Liver (tissue), 9 donors: ENCODE results near the gene RBMS3. TPM values are rescaled to one million over a fixed set of nuclear protein-coding genes. Genes with fewer than 3 reads are reported as not detected.

Experiments
- DNase-seq: peaks from one replicate; pipeline ENCODE4 v3.0.0-alpha.2; 2017; ENCODE audit warnings: low spot score
- H3K27ac ChIP-seq, 2 donors: one replicate each; pipeline ENCODE4 v1.7.0; 2013; ENCODE audit warnings: inconsistent platforms in 2 of 2, low read length in 2 of 2, control low read depth in 1 of 2, low read depth in 1 of 2, mild to moderate bottlenecking in 1 of 2
- H3K27me3 ChIP-seq, 4 donors: one replicate each; pipeline versions ENCODE4 v1.6.1 to v1.7.0; 2013; ENCODE audit warnings: low read length in 3 of 4, inconsistent platforms in 1 of 4, mild to moderate bottlenecking in 1 of 4, moderate library complexity in 1 of 4; ENCODE audit not compliant: control insufficient read depth in 4 of 4, insufficient read depth in 4 of 4
- H3K36me3 ChIP-seq, 4 donors: one replicate each; pipeline versions ENCODE4 v1.6.1 to v1.7.0; 2013; ENCODE audit warnings: low read length in 3 of 4, mild to moderate bottlenecking in 3 of 4, low read depth in 1 of 4, moderate library complexity in 1 of 4; ENCODE audit not compliant: control insufficient read depth in 4 of 4, insufficient read depth in 3 of 4
- H3K4me1 ChIP-seq, 4 donors: one replicate each; pipeline versions ENCODE4 v1.6.1 to v1.7.0; 2013; ENCODE audit warnings: low read length in 3 of 4, mild to moderate bottlenecking in 3 of 4, moderate library complexity in 1 of 4; ENCODE audit not compliant: control insufficient read depth in 4 of 4, insufficient read depth in 4 of 4
- H3K4me3 ChIP-seq, 3 donors: one replicate each; pipeline versions ENCODE4 v1.6.1 to v1.7.0; 2013; ENCODE audit warnings: low read length in 3 of 3, control low read depth in 1 of 3, low read depth in 1 of 3, mild to moderate bottlenecking in 1 of 3
- H3K9ac ChIP-seq, 2 donors: one replicate each; pipeline ENCODE4 v1.7.0; 2013; ENCODE audit warnings: low read length in 2 of 2, mild to moderate bottlenecking in 2 of 2, moderate library complexity in 2 of 2, control low read depth in 1 of 2, low read depth in 1 of 2
- H3K9me3 ChIP-seq, 4 donors: one replicate each; pipeline versions ENCODE4 v1.6.1 to v1.7.0; 2013; ENCODE audit warnings: low read length in 3 of 4; ENCODE audit not compliant: control insufficient read depth in 4 of 4
- ATF3 ChIP-seq: IDR thresholded peaks from 2 replicates; pipeline ENCODE4 v1.6.1; 2016; ENCODE audit warnings: antibody characterized with exemption
- CTCF ChIP-seq: fragments of 150-350 bp; IDR thresholded peaks from 2 replicates; pipeline ENCODE4 v1.5.1; 2017; ENCODE audit warnings: improper control_type of control experiment, low read depth, low read length; ENCODE audit not compliant: missing input control
- EGR1 ChIP-seq, 2 donors: IDR thresholded peaks; 2 replicates each; pipeline ENCODE4 v1.6.1; 2016 to 2018; ENCODE audit warnings: antibody characterized with exemption in 2 of 2, low read depth in 2 of 2
- FOXA1 ChIP-seq: IDR thresholded peaks from 2 replicates; pipeline ENCODE4 v1.6.1; 2016; ENCODE audit warnings: antibody characterized with exemption
- FOXA2 ChIP-seq: IDR thresholded peaks from 2 replicates; pipeline ENCODE4 v1.6.1; 2016; ENCODE audit warnings: antibody characterized with exemption
- GABPA ChIP-seq, 2 donors: IDR thresholded peaks in 1 of 2; conservative IDR thresholded peaks in 1 of 2; 2 replicates each; pipeline ENCODE4 v1.6.1; 2016; ENCODE audit warnings: antibody characterized with exemption in 2 of 2, mild to moderate bottlenecking in 1 of 2, moderate library complexity in 1 of 2
- HNF4A ChIP-seq, 2 donors: conservative IDR thresholded peaks; 2 replicates each; pipeline ENCODE4 v1.6.1; 2016; ENCODE audit warnings: antibody characterized with exemption in 2 of 2, mild to moderate bottlenecking in 2 of 2
- HNF4G ChIP-seq: IDR thresholded peaks from 2 replicates; pipeline ENCODE4 v1.6.1; 2016; ENCODE audit warnings: antibody characterized with exemption
- JUND ChIP-seq, 2 donors: IDR thresholded peaks; 2 replicates each; pipeline ENCODE4 v1.6.1; 2016; ENCODE audit warnings: antibody characterized with exemption in 2 of 2
- MAX ChIP-seq: IDR thresholded peaks from 2 replicates; pipeline ENCODE4 v1.6.1; 2016; ENCODE audit warnings: antibody characterized with exemption
- NR2F2 ChIP-seq: IDR thresholded peaks from 2 replicates; pipeline ENCODE4 v1.6.1; 2016; ENCODE audit warnings: antibody characterized with exemption
- RAD21 ChIP-seq, 2 donors: IDR thresholded peaks; 2 replicates each; pipeline ENCODE4 v1.6.1; 2016; ENCODE audit warnings: antibody characterized with exemption in 2 of 2, mild to moderate bottlenecking in 2 of 2
- REST ChIP-seq: IDR thresholded peaks from 2 replicates; pipeline ENCODE4 v1.6.1; 2016; ENCODE audit warnings: antibody characterized with exemption, mild to moderate bottlenecking
- RXRA ChIP-seq, 2 donors: IDR thresholded peaks; 2 replicates each; pipeline ENCODE4 v1.6.1; 2017 to 2018; ENCODE audit warnings: antibody characterized with exemption in 2 of 2, mild to moderate bottlenecking in 1 of 2
- SP1 ChIP-seq: IDR thresholded peaks from 2 replicates; pipeline ENCODE4 v1.6.1; 2018; ENCODE audit warnings: antibody characterized with exemption, mild to moderate bottlenecking
- TAF1 ChIP-seq: conservative IDR thresholded peaks from 2 replicates; pipeline ENCODE4 v1.6.1; 2016; ENCODE audit warnings: antibody characterized with exemption, mild to moderate bottlenecking
- YY1 ChIP-seq: IDR thresholded peaks from 2 replicates; pipeline ENCODE4 v1.6.1; 2016; ENCODE audit warnings: antibody characterized with exemption, mild to moderate bottlenecking
- ZBTB33 ChIP-seq: IDR thresholded peaks from 2 replicates; pipeline ENCODE4 v1.6.1; 2016; ENCODE audit warnings: antibody characterized with exemption
- WGBS: extraction: QIAGEN DNeasy Blood & Tissue Kit; methylation state at CpG from one replicate; pipeline ENCODE4 v1.1.7; 2013; 5-methylcytosine and 5-hydroxymethylcytosine counted together
- polyA plus RNA-seq, 2 donors: library from polyadenylated mRNA; stranded (reverse) in 1 of 2; unstranded in 1 of 2; fragments of 200-250 nt in 1 of 2; fragments of >200 nt in 1 of 2; fragmentation: Nextera tagmentation in 1 of 2; extraction: Ambion mirVana in 1 of 2; gene quantifications; one replicate each; pipeline versions ENCODE4 v1.2.1 to v1.2.3, GENCODE V29; 2013 to 2015
- total RNA-seq, 2 donors: library from RNA; depleted of rRNA; stranded (reverse); fragments of >200 nt; gene quantifications; one replicate each; pipeline ENCODE4 v1.2.3, GENCODE V29; 2014
- donor health status: healthy.
- donor health status: healthy.
- donor health status: healthy.
- donor health status: healthy.
- donor health status: healthy.

The RBMS3 gene
- total and polyA plus RNA-seq, 4 donors = 1.2 to 14.9 (median 9.3) TPM

- no peak overlapping the region for H3K9ac ChIP-seq
Observed at GRCh38 chr3:29503314-29503713, 222.4 kb downstream of the RBMS3 start.

GRCh38 chr3:29503958-29504357 is 223.1 kb downstream of the RBMS3 start:
- H3K27ac ChIP-seq = no peak overlapping the region
- no peaks in the 10 kb centered on the region for H3K27me3 ChIP-seq
- H3K36me3 ChIP-seq = no peaks in the 10 kb centered on the region
- peak; percentile 65 to 82 for TF ChIP-seq RXRA (IDR thresholded peaks at IDR 0.05)
- TF ChIP-seq YY1 = no peak
- TF ChIP-seq JUND (IDR thresholded peaks at IDR 0.05) = peak; percentile 34 to 54
- TF ChIP-seq EGR1 (IDR thresholded peaks at IDR 0.05; ENCODE audit: low read depth in 2 of 2) = peak in 1 of 2 donors; percentile 46
- peak; percentile 98 for TF ChIP-seq NR2F2
- peak; percentile 40 for TF ChIP-seq ZBTB33
- TF ChIP-seq FOXA2 = peak; percentile 34
- no peak for TF ChIP-seq GABPA (IDR thresholded peaks at IDR 0.05 in 1 of 2, conservative IDR thresholded peaks at IDR 0.05 in 1 of 2)
- no peak for TF ChIP-seq HNF4G
- TF ChIP-seq REST = no peak
- peak; percentile 67 to 77 for TF ChIP-seq HNF4A (conservative IDR thresholded peaks at IDR 0.05)
- peak in 1 of 2 donors; percentile 49 for TF ChIP-seq RAD21 (IDR thresholded peaks at IDR 0.05)
- TF ChIP-seq MAX = peak; percentile 56
- TF ChIP-seq TAF1 = no peak
- no peak for TF ChIP-seq CTCF
- TF ChIP-seq FOXA1 = no peak
- TF ChIP-seq SP1 = peak; percentile 58
- no peak for TF ChIP-seq ATF3
- H3K4me1 ChIP-seq = no peaks in the 10 kb centered on the region
- no peak overlapping the region for H3K4me3 ChIP-seq
- H3K9me3 ChIP-seq = no peaks in the 10 kb centered on the region
- no peak for DNase-seq
- H3K9ac ChIP-seq = no peak overlapping the region
- 29% methylated on average over 3 of the region's 3 CpGs for WGBS

More at GRCh38 chr3:29503314-29503713, 222.4 kb downstream of the RBMS3 start:
- no peaks in the 10 kb centered on the region for H3K27me3 ChIP-seq
- no peaks in the 10 kb centered on the region for H3K4me1 ChIP-seq
- DNase-seq = no peak
- H3K36me3 ChIP-seq = no peaks in the 10 kb centered on the region
- WGBS = 83% methylated on average over 3 of the region's 3 CpGs
- H3K27ac ChIP-seq = peak overlapping the region in 1 of 2 donors; percentile 2
- TF ChIP-seq RAD21 (IDR thresholded peaks at IDR 0.05) (no peak), CTCF (no peak), FOXA2 (no peak)
- no peaks in the 10 kb centered on the region for H3K9me3 ChIP-seq
- no peak overlapping the region for H3K4me3 ChIP-seq
